Caki2 (cell line): Measurements from ENCODE around the gene PRM3. TPM values are rescaled to one million over a fixed set of nuclear protein-coding genes. Genes with fewer than 3 reads are reported as not detected.

Experiments used
- DNase-seq: peaks from one replicate; pipeline ENCODE4 v3.0.0-alpha.2; 2015; ENCODE audit warnings: low read depth
- in situ Hi-C: cut with HindIII; loops from 2 replicates; pipeline ENCODE4 v1.10.0; 2016; ENCODE audit warnings: low sequenced_read_pairs, low pct_unique_long_range_greater_than_20kb, mixed read lengths
- total RNA-seq: library from RNA; depleted of rRNA; stranded (reverse); fragments of >200 nt; shearing (Covaris generic); gene quantifications from 2 replicates; pipeline ENCODE4 v1.2.3, GENCODE V29; 2014; ENCODE audit warnings: low replicate concordance

The PRM3 gene
- total RNA-seq, 1 experiment from 2014 or later = not detected

DNA sequence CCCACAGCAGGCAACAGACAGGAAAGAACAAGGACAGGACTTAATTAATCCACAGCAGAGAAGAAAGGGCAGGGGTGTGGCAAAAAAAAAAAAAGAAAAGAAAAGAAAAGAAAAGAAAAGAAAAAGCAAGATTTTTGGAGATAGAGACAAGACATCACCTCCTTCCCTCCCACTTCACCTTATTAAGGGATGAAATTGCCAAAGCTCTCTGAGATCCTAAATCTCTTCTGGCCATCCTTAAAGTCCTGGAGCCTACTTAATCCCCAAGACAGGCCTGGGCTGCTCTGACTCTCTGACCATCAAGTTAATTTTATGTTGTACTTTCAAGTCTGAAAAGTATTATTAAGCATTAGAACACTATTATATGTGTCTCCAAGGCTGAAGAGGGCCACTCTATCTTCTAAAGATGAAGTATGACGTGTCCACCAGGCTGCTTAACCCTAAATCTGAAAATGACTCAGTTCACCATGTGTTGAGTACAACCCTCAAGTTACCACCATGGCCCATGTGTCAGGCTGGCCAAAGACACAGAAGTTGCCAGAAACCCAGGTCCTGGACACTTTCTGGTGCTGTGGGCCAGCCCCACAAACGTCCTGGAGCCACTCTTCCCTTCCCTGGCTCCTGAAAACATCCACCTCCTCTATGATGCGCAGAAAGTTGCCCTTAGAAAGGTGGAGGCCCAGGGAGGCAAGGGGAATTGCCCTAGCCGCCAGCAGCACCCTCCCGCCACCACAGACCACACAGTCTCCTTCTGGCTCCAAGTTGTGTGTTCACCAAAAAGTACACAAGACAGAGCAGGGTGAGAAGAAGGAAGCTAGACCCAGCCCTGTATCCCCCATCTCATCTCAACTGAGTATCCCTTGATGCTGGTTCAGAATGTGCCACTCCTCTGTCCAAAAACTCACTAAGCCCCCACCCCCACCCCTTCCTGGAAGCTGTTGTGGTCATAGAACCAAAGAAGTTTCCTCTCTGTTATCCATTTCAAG, 20.1 kb downstream of the PRM3 start:
- in situ Hi-C loops = no loop called here
- no peak for DNase-seq

DNA sequence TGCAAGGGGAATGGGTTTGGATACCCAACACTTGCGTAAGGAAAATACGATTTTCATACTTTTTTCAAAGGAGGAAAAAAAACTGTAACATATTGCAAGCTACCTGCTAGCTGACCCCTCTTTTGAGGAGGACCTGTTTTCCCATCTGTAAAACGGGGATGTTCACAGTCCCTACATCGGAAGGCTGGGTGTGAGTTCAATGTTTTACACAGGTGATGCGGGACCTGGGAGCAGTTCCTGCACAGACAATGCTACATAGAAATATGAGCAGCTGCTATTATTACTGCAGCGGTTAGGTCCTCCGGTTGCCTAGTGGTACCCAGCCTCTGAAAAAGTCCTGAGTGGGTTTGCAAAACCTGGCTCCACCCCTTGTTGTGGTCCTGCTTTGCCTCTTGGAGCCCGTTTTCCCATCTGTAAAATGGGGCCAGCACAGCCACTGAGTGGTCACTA, 20.9 kb downstream of the PRM3 start:
- no peak for DNase-seq
- in situ Hi-C loops = no loop called here

DNA sequence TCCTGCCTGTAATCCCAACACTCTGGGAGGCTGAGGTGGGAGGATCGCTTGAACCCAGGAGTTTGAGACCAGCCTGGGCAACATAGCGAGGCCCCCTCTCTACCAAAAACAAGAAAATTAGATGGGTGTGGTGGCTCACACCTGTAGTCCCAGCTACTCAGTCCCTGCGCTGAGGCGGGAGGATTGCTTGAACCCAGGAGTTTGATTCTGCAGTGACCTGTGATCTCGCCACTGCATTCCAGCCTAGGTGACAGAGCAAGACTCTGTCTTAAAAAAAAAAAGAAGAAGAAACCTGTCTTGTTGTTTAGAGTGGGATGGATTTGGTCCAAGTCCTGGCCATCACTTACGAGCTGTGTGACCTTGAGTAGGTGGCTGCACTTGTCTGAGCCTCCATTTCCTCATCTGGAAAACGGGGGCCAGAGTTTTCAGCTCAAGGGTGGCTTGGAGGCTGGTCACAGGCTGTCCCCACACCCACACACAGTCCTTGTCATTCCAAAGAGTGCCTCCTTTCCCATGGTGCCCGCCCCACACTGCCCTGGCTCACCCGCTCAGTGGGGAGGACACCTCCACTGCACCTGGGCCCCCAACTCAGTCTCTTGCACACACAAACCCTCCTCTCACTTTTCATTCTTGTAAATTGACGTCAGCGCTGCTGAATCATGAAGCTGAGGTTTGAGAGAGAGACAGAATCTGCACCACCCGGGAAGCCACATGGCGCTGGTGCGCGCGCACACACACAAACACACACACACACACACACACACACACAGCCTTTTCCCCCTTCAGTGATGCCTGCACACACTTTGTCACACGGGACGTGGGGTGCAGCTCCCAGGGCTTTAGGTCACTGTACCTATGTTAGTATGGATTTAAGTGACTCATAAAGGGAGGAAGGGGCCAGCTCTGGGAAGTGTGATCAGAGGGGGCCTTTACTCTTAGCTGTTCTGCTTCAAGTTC, 21.6 kb downstream of the PRM3 start:
- peak; percentile 41 for DNase-seq
- in situ Hi-C loops = no loop called here

DNA sequence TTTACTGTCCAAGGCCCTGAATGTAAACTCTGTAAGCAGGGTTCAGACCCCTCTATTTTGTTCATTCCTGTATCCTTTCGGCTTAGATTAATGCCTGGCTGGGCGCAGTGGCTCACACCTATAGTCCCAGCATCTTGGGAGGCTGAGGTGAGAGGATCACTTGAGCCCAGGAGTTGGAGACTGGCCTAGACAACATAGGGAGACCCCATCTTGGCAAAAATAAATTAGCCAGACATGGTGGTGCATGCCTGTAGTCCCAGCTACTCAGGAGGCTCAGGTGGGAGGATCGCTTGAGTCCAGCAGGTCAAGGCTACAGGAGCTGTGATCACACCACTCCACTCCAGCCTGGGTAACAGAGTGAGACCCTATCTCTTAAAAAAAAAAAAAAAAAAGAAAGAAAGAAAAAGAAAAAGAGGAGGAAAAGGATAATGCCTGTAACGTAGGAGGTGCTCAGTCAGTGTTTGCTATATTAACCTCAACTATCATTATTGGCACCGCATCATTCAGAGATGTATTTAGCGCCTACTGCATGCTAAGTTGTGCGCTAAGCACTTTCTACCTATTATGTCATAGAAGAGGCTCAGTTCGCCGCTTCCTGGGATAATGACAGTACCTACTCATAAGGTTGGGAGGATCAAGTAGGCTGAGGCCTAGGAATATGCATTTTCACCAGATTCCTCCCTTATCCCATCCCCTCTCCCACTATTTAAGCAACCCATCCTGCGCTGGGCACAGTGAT, 22.5 kb downstream of the PRM3 start:
- DNase-seq = no peak
- in situ Hi-C loops = no loop called here

GRCh38 chr16:11250091-11250785, 23.2 kb downstream of the PRM3 start:
- in situ Hi-C loops = no loop called here
- peak; percentile 16 for DNase-seq

DNA sequence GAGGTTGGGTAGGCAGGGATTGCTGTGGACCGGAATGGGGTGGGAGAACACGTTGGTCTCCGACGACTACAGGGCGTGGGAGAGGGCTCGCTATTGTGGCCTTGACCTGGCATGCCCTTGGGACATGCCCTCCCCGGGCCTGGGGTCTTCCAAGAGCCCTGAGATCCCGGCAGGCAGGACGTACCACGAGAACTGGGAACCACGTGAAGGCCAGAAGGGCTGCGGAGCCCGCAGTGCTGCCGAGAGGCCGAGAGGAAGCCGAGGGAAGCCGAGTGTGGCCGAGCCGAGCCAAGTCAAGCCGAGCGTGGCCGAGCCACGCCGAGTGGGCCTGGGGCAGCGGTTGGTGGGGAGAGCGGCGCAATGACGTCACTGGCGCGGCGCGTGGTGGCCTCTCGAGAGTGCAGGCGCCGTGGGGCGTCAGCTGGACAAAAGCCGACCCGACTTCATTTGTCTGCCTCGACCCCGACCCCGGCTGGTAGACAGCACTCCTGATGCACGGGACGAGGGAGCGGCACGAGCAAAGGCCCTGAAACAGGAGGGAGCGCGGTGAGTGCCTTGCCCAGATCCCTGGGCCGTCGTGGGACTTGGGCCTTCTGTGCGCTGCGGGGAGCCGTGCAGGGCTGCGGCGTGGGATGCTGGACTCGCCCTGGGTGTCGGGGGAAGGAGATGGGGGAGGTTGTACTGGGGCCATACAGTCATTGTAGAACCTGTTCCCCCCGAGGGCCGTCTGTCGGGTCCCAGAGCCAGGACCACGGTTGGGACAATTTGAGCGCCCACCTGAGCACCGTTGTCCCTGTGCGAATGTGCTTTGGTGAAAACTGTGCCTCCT, 24.0 kb downstream of the PRM3 start:
- in situ Hi-C loops = no loop called here
- DNase-seq = no peak

DNA sequence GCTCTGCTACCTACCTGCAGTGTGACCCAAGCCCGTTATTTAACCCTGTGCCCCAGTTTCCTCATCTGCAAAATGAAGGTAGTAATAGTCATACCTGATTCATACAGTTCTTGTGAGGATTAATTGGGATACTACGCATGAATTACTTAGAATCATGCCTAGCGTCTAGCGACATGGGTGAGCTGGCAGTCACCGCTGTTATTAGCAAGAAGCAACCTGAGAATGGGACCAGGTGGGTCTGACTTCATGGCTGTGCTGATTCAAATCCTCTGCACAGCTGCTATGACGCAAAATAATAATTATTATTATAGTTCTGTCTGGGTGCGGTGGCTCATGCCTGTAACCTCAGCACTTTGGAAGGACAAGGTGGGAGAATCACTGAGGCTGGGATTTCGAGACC, 25.3 kb downstream of the PRM3 start:
- DNase-seq = no peak
- in situ Hi-C loops = no loop called here

DNA sequence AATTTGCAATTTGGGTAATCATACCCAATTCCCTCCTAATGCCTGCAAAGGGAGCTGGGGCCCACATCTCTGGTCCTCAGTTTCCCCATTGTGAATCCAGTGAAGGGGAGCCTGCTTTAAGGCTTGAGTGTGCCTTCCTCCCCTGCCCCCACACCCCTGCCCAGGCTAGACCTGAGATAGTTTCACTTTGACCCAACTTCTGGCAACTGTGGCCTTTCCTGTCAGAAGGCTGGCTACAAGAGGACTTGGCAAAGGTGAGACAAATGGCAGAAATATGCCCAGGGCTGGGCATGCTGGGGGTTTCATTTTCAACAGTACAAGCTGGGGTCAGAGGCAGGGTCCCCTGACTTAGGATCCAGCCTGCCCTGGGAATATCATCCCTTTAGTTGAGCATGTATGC, 27.4 kb downstream of the PRM3 start:
- in situ Hi-C loops = no loop called here
- DNase-seq = no peak

DNA sequence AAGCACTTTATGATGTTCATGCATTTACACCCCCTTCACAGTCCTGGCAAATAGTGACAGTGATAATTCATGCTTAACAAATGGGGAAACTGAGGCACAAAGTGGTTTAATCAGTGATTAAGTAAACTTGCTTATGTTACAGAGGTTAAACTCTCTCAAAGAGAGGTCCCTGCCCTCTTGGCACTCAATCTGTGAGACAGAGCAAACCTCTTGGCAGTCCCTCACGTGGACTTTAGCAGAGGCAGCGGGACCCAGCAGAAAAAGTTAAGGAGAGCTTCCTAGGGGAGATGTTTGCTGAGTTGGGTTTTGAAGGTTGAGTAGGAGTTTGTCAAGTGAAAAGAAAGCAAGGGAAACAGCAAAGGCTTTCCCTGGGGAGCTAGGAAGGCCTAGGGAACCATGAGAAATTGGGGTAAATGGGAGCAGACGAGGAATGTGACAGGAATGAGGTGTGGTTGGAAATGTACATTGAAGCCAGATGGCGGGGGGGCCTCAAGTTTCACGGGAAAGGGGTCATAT, 28.1 kb downstream of the PRM3 start:
- no peak for DNase-seq
- in situ Hi-C loops = no loop called here

DNA sequence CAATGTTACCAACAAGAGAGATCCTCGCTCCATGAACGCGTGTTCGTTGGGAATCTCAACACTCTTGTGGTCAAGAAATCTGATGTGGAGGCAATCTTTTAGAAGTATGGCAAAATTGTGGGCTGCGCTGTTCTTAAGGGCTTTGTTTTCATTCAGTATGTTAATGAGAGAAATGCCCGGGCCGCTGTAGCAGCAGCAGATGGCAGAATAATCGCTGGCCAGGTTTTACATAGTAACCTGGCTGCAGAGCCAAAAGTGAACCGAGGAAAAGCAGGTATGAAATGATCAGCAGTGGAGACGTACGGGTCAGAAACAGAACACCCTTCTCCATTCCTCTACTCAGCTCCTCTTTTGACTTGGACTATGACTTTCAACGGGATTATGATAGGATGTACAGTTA, 30.8 kb downstream of the PRM3 start:
- in situ Hi-C loops = no loop called here
- DNase-seq = no peak

DNA sequence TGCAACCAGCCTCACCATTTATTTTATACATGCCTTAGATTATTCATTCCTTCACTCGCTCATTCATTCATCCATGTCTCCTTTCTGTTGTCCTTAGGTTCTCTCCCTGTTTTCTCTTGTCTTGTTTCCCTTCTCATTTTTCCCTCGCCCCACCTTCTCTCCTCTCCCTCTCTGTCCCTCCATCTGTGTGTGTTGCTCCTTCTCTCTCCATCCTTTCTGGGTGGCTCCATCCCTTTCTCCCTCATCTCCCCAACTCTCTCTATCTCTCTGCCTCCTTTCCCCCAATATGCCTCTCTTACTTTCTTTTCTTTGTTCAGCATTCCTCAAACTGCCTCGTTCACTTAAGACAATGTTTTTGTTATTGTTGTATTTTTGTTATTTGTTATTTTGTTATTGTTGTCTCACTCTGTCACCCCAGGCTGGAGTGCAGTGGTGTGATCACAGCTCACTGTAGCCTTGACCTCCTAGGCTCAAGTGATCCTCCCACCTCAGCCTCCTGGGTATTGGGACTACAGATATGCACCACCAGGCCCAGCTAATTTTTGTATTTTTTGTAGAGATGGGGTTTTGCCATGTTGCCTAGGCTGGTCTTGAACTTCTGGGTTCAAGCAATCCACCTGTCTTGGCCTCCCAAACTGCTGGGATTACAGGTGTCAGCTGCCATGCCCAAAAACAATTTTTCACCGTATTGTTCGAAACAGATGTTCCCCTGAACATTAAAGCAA, 31.8 kb downstream of the PRM3 start:
- DNase-seq = no peak
- in situ Hi-C loops = no loop called here

DNA sequence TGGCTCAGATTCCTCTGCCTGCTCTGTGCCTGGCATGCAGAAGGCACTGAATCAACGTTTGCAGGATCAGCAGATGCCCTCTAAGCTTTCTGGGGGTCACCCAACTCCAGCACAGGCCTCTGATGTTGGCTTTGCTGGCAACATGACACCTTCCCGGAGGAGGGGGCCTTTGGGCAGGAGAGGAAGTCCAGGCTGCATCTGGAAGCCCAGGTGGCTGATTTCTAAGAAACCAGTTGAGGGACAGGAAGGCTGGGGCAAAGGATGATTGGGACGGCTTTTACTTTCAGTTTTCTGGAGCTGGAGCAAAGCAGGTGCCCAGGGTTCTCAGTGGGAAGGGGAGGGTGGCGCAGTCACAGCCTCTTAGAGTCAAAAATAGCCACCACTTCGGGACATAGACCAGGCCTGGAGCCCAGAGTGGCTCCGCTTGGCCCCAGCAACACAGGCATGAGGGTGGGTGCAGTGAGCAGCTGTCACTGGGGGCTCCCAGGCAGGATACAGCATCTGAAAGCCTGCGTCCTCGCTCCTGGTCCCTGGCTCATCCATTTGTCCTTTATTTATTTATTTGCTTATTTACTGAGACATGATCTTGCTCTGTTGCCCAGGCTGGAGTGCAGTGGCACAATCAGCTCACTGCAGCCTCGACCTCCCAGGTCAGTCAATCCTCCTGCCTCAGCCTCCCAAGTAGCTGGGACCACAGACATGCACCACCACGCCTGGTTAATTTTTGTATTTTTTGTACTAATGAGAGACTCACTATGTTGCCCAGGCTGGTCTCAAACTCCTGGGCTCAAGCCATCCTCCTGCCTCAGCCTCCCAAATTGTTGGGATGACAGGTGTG, 32.6 kb downstream of the PRM3 start:
- no peak for DNase-seq
- in situ Hi-C loops = no loop called here

GRCh38 chr16:11239644-11240632, 33.5 kb downstream of the PRM3 start:
- no peak for DNase-seq
- in situ Hi-C loops = no loop called here
